Thyroid gland (tissue), 4 donors: ENCODE data around the gene SMARCE1.

Experiments
- POLR2A ChIP-seq, 2 donors: fragments of 450-650 bp; IDR thresholded peaks; one replicate each; pipeline ENCODE4 v1.6.1; 2017; ENCODE audit warnings: antibody characterized with exemption in 2 of 2, mild to moderate bottlenecking in 2 of 2, moderate library complexity in 1 of 2
- TF ChIP-seq, protein P1 (sequence below), 6 experiments: fragments of 200-600 bp in 3 of 6; fragments of 450-650 bp in 3 of 6; sonication (generic) in 3 of 6; IDR thresholded peaks; one replicate each; pipeline ENCODE4 v1.5.1; 2016 to 2019; ENCODE audit warnings: antibody characterized with exemption in 6 of 6, mild to moderate bottlenecking in 2 of 6, inconsistent platforms in 1 of 6, moderate library complexity in 1 of 6

DNA sequence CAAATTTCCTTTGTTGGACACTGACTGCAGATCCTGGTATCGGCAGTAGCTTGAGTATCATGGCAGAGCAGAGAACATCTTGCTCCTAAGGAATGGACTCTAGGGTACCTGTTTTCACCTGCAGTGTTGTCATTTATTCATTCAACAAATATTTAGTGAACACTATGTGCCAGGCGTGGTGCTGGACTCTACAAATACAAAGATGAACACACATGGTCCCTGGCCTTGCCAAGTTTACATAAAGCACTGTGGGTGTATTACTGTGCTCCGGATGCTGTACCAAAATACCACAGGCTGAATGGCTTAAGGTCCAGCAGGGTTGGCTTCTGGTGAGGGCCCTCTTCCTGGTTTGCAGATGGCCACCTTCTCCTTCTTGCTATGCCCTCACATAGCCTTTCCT, 68.1 kb downstream of the SMARCE1 start:
- TF ChIP-seq, protein P1, sequence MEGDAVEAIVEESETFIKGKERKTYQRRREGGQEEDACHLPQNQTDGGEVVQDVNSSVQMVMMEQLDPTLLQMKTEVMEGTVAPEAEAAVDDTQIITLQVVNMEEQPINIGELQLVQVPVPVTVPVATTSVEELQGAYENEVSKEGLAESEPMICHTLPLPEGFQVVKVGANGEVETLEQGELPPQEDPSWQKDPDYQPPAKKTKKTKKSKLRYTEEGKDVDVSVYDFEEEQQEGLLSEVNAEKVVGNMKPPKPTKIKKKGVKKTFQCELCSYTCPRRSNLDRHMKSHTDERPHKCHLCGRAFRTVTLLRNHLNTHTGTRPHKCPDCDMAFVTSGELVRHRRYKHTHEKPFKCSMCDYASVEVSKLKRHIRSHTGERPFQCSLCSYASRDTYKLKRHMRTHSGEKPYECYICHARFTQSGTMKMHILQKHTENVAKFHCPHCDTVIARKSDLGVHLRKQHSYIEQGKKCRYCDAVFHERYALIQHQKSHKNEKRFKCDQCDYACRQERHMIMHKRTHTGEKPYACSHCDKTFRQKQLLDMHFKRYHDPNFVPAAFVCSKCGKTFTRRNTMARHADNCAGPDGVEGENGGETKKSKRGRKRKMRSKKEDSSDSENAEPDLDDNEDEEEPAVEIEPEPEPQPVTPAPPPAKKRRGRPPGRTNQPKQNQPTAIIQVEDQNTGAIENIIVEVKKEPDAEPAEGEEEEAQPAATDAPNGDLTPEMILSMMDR (IDR thresholded peaks at IDR 0.05) = no peak
- no peak for TF ChIP-seq POLR2A (IDR thresholded peaks at IDR 0.05)
